NK-92 treated with Interleukin-12 subunit alpha and Interleukin-12 subunit beta, amount 100 ng/mL, for 24 hours (cell line): Measurements from ENCODE around the gene GORASP2.

ENCODE experiments used
- DNase-seq: peaks from one replicate; lab custom pipeline; 2025; lab: John Stamatoyannopoulos, UW

GORASP2 gene

DNA sequence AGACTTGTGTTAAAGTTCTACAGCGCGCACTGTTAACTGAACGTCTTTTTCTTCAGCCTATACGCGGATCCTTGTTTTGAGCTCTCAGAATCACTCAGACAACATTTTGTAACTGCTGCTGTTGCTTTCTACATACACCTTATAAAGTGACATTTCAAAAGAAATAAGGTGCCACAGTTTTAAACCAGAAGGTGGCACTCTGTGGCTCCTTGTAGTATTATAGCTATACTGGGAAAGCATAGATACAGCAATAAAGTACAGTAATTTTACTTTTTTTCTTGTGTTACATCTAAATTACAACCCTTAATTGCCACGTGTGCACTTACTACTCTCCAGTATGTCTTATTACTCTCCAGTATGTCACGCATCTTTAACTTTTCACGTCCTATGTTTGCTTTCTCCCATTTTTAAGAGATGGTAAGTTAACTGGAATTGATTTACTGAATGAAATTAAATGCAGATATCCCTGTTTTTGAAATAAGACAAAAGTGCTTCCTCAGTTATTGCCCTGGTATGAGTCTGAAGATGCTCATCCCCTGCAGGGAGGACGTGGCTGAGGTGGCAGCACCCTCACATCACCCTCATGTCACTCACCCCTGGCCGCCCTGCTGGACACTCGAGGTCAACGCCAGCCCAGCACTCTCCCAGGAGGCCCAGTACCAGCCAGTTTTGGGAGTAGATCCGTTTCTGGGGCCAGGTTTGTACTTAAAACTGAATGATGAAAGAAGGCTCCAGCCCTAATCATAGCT is 37.8 kb downstream of the GORASP2 start:
- no peak for DNase-seq

DNA sequence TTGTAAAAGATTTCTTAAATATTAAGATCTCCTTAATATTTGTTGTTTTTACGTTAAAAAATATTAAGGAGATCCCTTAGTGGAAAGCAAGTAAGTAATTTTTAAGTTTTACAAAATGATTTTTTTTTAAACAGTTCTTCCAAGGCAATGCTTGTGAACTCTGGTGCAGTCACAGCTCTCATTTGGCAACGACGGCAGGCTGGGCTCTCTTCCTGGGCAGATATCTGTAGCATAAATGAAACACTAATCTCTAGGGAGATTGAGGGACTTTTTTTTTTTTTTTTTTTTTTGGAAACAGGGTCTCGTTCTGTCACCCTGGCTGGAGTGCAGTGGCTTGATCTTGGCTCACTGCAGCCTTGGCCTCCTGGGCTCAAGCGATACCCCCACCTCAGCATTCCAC is 38.5 kb downstream of the GORASP2 start:
- DNase-seq, result no peak

DNA sequence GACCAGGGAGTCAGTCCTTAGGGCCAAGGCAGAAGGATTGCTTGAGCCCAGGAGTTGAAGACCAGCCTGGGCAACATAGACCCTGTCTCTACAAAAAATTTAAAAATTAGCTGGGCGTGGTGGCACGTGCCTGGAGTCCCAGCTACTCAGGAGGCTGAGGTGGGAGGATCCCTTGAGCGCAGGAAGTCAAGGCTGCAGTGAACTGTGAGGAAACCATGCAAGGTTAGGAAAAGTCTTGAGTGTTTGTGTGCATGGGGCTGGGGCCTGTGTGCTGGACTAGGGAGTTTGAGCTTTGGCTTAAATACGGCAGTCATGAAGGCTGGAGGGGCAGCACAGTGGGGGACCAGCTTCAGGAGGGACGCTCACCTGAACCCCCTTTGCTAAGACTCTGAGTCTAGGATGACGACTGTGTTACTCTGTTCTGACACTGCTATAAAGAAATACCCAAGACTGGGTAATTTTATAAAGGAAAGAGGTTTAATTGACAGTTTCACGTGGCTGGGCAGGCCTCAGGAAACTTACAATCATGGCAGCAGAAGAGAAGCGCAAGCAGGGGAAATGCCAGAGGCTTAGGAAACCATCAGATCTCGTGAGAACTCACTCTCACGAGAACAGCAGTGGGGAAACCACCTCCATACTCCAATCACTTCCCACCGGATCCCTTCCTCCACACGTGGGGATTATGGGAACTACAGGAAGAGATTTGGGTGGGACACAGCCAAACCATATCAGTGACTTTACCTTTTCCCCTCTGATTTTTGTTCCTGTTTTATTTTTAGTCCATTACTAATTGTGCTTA is 39.4 kb downstream of the GORASP2 start:
- no peak for DNase-seq

DNA sequence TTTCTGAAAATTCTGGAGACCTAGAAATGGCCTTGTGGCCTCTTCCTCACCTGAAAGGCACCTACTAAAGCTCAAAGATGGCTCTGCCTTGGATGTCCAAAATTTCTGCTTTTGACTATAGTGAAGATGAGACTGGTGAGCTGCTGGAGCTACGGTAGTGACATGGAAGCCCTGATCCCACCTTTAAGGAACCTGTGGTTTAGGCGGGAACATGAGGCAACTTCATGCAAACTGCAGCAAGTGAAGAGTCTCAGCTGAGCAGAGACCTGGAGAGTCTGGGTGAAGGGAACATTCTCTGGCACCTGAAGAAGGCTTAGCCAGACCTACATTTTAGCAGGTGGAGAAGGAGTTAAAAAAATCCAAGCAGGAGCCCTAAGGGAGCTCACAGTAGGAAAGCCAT is 40.0 kb downstream of the GORASP2 start:
- DNase-seq, result no peak

DNA sequence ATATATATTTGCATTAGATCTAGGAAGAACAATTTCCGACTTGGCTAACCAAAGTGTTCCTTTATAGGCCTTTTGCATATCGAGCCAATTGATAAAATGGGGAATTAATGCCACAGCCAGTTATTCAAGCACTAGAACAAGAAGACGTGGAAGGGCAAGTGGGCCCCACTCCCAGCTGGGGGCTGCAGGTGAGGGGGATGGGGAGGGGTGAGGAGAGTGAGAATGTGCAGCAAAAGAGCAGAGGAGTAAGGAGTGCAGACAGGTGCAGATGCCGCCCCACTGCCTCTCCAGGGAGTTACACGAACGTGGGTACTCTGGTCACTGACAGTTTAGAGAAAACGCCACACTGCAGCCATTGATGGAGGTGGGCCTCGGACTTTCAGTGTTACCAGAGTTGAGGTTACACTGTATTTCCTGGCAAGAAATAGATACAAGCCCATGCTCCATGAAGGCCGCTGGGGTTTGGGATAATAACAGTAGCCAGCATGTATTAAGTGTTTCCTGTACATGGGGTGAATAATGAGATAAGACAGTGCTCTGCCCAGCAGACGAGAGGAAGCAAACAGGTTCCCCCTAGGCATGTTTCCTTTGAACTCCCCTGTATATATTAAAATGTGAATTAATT is 40.9 kb downstream of the GORASP2 start:
- no peak for DNase-seq

DNA sequence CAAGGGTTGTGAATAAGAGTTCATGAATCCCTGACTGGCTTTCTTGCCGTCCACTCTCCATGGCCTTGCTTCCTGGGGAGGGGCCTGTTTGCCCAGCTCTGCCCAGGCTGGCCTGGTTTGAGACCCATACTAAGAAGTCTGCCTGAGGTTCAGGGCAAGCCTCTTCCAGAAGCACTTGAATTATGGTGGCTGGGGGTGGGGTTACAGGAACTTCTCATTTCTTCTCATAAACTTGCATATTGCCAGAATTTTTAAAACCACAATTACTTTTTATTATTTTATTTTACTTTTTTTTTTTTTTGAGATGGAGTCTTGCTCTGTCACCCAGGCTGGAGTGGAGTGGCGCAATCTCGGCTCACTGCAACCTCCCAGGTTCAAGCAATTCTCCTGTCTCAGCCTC is 42.0 kb downstream of the GORASP2 start:
- no peak for DNase-seq

DNA sequence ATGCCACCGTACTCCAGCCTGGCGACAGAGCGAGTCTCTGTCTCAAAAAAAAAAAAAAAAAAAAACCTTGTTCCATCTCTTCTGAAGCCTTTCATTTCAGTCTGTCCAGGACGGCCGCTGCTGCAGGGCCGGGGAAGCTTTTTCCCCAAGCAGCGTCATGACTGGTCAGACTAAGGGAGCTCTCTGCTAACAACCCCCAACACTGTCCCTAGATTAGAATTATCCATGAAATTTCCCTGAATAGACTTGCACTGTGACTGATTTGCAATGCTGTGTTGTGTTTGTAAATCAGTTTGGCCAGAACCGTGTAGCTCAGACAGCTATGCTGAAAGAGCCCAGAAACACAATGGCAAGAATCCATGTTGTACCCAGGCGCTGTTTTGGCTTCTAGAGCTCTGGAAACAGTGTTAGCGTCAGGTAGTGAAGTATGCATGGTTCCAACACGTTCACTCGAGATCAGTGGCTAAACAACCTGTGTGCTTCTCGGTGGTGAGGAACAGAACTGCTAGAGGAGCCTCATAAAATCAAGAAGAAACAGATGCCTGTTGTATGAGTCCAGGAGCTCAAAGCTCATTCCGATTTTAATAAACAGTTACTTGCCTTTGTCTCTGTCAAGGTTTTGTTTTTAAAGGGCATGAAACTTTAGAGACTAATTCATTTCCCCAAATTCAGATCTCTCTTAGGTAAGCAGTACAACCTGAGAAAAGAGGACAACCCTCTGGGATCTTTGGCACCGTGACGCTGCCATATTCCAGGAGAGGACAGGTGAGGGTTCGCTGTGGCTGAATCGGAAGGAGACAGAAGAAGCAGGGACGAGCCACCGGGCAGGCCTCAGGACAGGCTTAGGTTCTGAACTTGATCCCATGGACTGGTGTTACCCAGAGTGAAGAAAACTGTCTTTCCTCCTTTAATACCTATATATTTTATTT is 43.5 kb downstream of the GORASP2 start:
- DNase-seq, result no peak

DNA sequence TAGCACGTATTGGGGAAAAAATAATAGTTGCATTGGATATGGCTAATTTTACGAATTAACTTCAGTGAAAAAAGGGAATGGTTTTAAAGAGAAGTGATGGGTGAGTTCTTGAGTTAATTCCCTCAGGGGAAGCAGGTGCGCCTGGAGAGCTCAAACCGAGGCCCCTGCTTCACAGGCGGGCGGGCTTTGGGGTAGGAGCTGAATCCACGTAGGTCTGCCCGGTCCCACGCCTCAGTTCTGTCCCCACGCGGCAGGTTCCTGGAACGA is 44.1 kb downstream of the GORASP2 start:
- no peak for DNase-seq

DNA sequence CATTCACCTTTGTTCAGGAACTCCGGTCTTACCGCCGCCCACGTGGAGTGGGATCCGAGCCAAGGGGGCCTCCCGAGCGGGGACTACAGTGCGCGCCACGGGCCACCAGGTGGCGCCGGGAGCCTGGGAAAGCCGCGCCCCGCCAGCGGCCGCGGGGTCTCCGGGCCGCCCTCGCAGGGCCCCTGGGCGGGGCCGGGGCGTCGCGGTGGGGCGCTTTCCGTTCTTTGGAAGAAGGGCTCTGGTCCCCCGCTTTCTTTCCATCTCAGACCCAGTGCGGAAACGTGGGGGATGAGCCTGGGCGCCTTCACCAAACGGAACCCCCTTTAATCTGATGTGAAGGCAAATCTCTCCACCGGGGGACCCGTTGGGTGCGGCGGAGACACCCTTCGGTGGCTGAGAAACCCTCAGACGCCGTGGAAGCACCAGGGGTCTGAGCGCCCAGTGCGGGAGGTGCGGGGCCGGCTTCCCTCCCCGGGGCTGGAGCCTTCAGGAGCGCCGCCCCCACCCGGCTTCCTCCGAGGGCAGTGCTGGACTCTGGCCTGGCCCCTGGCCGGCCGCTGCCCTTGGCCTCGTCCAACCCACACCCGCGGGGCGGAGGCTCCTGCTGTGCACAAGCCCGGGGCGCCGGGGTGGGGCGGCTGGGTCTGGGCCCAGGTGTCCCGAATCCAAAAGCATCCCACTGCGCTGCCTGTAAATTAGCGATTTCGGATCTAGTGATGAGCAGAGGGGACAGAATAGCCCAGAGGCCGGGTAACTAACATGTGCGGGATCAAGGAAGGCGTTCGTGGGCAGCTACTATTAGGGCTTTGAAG is 44.6 kb downstream of the GORASP2 start:
- DNase-seq, result peak; percentile 18

DNA sequence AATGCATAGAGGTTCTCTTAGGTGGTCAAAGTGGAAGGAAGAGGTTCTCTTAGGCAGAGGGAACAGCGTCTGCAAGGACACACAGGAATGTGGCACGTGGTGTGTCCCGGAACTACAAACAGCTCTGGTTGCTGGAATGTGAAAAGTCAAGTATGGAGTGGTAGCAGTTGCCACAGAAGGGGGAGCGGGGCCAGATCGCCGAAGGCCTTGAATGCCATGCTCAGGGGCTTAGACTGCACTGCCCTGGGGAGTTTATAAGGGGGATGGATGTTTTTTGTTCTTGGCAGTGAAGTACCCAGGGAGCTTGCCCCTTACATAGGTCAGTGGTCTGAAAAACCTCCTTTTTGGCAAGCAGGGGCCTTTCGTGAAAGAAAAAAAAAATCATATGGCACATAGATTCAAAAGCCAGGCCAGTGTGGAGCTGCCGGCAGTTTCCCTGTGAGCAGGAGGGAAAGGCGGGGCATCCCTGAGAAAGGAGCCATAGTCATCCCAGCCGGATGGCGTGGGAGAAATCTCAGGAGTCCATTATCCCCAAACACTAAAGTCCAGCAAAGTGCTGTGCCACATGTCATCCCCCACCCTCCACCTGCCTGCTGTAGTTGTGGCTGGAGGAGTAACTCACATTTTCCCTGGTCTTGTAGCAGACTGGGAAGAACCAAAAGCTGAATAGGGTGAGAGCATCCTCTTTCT is 45.4 kb downstream of the GORASP2 start:
- no peak for DNase-seq

DNA sequence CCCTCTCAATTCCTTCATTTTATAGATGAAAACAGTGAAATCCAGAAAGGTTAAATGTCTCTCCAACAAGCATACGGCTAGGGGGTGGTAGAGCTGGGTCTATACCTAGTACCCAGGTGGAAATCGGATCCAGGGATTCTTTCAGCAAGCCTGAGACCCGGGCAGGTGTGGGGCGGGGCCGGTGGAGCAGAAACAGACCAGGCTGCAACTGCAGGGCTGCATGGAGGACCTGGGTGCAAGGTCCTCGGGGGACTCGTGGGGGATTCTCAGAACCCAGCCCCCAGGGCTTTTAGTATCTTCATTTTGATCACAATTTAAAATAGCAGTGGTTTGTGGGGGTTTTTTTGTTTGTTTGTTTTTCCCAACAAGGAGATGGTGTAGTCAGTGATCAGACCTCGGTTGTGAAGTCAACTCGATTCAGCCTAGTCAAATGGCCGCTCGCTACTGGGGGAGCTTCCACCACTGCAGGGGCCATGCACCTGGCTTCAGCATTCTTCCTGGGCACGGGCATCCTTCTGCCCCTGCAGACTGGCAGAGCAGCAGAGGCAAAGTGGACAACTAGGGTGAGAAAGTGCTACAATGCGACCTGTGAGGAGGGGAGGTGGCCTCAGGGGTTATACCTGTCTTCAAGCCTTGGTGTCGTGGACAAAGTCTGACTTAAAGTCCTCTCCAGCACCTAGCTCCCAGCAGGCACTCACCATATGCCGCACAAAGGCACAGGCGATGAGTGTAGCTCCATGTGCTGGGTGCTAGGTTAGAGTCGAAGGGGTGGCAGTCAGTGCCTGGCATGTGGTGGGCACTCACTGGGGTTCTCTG is 46.3 kb downstream of the GORASP2 start:
- DNase-seq, result no peak

DNA sequence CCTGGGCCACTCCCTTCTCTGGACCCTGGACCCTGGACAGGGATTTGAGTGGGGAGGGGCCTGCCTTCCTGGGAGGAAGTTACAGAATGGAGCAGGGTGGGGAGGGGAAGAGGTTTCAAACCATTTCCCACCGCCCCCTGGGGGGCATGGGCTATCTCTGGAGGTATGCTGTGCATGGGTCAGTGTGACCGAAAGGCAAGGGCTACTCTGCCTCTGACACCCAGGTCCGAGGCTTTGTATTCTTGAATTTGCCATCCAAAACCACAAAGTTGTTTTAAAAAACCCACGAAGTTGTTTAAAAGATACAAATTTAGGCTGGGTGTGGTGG is 46.9 kb downstream of the GORASP2 start:
- no peak for DNase-seq

DNA sequence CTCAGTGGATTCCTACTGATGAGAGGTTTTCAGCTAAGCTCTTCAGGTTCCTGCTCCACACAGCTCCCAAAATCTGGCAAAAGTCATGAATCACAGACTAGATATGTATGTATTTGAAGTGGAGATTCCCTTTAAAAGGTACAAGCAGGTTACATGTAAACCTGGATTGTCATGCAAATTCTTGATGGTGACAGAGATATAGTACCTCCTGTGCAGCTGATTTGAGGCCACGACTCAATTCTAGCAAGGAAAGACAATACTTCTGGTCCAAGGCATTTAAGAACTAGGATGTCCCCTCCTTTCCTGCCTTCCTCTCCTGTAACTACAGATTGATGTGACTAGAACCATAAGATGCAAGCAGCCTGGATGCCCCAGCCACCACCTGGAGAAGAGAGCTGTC is 55.0 kb downstream of the GORASP2 start:
- DNase-seq, result no peak

DNA sequence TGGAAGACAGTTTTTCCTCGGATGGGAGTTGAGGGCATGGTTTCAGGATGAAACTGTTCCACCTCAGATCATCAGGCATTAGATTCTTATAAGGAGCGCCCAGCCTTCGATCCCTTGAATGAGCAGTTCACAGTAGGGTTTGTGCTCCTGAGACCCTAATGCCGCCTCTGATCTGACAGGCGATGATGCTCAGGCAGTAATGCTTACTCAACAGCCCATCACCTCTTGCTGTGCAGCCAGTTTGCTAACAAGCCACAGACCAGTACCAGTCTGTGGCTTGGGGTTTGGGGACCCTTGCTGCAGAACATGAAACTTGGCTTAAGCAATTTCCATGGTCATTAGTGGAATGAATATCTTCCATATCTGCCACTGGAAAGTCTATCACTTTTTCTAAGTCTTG is 56.4 kb downstream of the GORASP2 start:
- no peak for DNase-seq

DNA sequence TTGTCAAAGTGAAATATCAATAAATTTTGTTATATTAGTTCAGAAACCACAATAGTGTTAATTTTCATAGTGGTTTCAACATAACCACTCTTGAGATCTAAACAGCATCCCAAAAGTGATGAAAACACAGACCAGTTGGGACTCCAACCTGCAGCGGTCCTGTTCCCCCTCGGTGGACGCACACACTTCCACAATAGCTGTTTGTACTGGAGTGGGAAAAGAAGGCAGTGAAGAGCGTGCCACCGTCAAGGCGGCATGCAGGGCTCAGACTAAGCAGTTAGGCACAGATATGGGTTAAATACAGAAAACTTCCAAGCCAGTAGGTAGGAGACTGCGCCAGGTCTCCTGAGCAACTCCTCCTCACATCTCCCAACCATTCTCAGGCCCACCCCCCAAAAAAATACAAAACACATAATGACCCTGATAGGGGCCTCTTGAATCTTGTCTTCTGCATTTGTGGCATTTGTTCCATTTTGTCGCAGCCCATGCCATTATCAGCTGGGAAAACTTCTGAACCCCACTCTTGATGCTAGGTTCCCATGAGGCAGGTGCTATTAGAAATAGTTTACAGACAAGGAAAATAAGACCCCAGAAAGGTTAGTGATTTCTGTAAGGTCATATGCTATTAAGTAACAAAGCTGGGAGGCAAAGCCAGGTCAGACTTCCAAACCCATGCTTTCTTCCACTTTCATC is 57.7 kb downstream of the GORASP2 start:
- no peak for DNase-seq

DNA sequence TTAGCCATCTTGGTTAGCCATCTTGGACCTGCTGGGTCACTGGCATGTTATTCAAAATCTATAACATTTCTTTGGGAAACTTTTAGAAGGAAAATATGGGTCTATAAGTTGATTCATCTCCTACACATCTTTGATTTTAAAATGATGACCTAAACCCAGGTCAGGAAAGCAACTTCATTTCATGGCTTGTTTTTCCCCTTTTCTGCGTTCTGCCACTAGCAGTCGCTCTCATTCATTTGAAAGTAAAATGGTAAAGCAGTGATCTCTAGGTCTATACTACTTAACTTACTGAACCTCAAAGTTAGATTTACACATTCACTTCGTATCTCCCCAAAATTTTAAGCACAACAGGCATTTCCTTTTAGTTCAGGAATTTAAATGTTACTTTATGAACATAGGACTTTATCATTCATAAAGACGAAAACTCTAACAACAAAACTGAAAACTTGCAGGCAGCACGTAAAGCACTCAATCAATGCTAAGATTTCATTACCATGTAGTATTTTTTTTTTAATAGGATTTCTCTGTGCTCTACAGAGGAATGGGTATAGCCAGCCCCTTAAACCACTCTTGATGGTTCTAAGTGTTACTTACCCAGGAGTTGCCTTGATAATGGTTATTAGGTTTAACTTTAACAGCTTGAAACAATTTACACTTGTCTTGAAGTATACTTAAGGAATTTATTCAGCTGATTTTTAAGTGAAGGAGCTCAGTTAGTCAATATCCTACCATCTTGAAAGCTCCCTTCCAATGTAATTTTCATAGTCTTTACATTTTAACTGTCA is 62.5 kb downstream of the GORASP2 start:
- DNase-seq, result no peak

DNA sequence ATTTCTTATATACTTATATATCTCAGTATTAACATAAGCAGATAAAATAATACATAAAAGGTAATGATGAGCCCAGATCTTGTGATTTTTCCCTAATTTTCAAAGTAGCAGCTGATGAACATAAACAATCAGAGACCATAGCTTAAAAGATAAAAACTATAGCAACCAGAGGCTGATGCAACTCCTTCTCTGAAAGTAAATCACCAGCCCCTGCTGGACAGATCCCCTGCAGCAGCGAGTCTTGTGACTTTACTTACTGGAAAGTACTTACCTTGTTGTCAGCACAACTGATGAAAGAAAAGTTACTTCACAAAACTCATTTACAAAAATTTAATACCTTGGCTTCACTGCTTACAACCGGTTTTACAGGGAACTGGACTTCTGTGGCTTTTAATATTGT is 67.3 kb downstream of the GORASP2 start:
- DNase-seq, result no peak

DNA sequence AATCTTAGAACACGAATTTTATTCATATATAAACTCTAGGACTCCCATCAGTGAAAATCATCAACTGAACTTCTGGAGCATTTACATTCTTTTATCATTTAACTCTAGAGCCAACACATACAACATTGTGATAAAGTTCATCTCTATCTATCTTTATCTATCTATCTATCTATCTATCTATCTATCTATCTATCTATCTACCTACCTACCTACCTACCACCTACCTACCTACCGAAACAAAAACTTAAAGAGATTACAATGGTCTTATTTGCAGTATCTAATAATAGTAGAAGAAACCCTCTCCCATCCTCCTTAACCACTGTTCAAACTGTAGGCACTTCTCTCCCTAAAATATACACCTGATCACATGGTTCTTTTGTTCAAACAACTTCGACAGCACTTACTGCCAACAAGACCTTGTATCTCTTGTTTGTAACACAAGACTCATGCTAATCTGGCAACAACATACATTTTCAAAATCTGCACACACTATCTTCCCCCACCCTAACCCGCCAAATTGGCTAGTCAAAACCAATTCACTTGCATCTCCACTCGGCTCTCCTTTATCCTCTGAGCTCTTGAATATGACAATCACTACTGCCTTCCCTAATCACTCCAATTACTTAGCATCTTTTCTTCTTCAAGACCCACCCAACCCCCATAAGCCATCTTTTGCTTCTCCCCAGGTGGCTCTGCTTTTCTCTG is 69.0 kb downstream of the GORASP2 start:
- no peak for DNase-seq
